H9 (cell line): Measurements from ENCODE around the gene GRIP2. TPM values are rescaled to one million over a fixed set of nuclear protein-coding genes. Genes with fewer than 3 reads are reported as not detected.

ENCODE experiments used
- DNase-seq: peaks from one replicate; pipeline ENCODE4 v3.0.0-alpha.2; 2017
- H2AFZ ChIP-seq: one replicate; pipeline ENCODE4 v1.6.1; 2013; ENCODE audit warnings: mild to moderate bottlenecking, low read length, control low read depth, moderate library complexity
- H2AK5ac ChIP-seq: 2 replicates; pipeline ENCODE4 v1.6.1; 2013; ENCODE audit warnings: low read length, control low read depth, mixed read lengths; ENCODE audit not compliant: insufficient read length
- H2BK120ac ChIP-seq: one replicate; pipeline ENCODE4 v1.6.1; 2013; ENCODE audit warnings: low read depth, mild to moderate bottlenecking, low read length, control low read depth, inconsistent platforms; ENCODE audit not compliant: poor library complexity, severe bottlenecking
- H2BK12ac ChIP-seq: 2 replicates; pipeline ENCODE4 v1.6.1; 2013; ENCODE audit warnings: low read length, control low read depth, mixed read lengths, low read depth; ENCODE audit not compliant: insufficient read length
- H2BK15ac ChIP-seq: 2 replicates; pipeline ENCODE4 v1.6.1; 2013; ENCODE audit warnings: low read depth, low read length, control low read depth
- H2BK20ac ChIP-seq: one replicate; pipeline ENCODE4 v1.6.1; 2013; ENCODE audit warnings: low read depth, mild to moderate bottlenecking, low read length, control low read depth, inconsistent platforms; ENCODE audit not compliant: poor library complexity, severe bottlenecking
- H2BK5ac ChIP-seq: 2 replicates; pipeline ENCODE4 v1.6.1; 2013; ENCODE audit warnings: low read length, control low read depth, mixed read lengths; ENCODE audit not compliant: insufficient read length
- H3K14ac ChIP-seq: 2 replicates; pipeline ENCODE4 v1.6.1; 2013; ENCODE audit warnings: low read length, control low read depth; ENCODE audit not compliant: insufficient read depth
- H3K18ac ChIP-seq: 2 replicates; pipeline ENCODE4 v1.6.1; 2013; ENCODE audit warnings: low read depth, mild to moderate bottlenecking, mixed read lengths, low read length, control low read depth; ENCODE audit not compliant: insufficient read length
- H3K23ac ChIP-seq: 2 replicates; pipeline ENCODE4 v1.6.1; 2013; ENCODE audit warnings: low read length, control low read depth, mixed read lengths, low read depth; ENCODE audit not compliant: insufficient read length
- H3K23me2 ChIP-seq: 2 replicates; pipeline ENCODE4 v1.6.1; 2013; ENCODE audit warnings: low read depth, mild to moderate bottlenecking, mixed read lengths, low read length, control low read depth; ENCODE audit not compliant: insufficient read length, poor library complexity, severe bottlenecking
- H3K27ac ChIP-seq: 2 replicates; pipeline ENCODE4 v1.5.1; 2013; ENCODE audit warnings: low read length, control low read depth, mixed read lengths, low read depth; ENCODE audit not compliant: insufficient read length
- H3K27me3 ChIP-seq: 2 replicates; pipeline ENCODE4 v1.6.1; 2013; ENCODE audit warnings: low read length, control low read depth, inconsistent platforms; ENCODE audit not compliant: insufficient read depth
- H3K4ac ChIP-seq: 2 replicates; pipeline ENCODE4 v1.6.1; 2013; ENCODE audit warnings: low read depth, mild to moderate bottlenecking, control low read depth, inconsistent platforms, low read length, moderate library complexity
- H3K4me1 ChIP-seq: 2 replicates; pipeline ENCODE4 v1.6.1; 2013; ENCODE audit warnings: low read length, control low read depth, inconsistent platforms; ENCODE audit not compliant: insufficient read depth
- H3K4me2 ChIP-seq: 2 replicates; pipeline ENCODE4 v1.6.1; 2013; ENCODE audit warnings: low read length, control low read depth, mixed read lengths; ENCODE audit not compliant: insufficient read length, insufficient read depth
- H3K56ac ChIP-seq: 2 replicates; pipeline ENCODE4 v1.6.1; 2013; ENCODE audit warnings: low read depth, mild to moderate bottlenecking, mixed read lengths, low read length, control low read depth; ENCODE audit not compliant: insufficient read length
- H3K79me1 ChIP-seq: 2 replicates; pipeline ENCODE4 v1.6.1; 2013; ENCODE audit warnings: low read depth, mild to moderate bottlenecking, moderate library complexity, low read length, control low read depth, inconsistent platforms; ENCODE audit not compliant: insufficient read depth, poor library complexity, severe bottlenecking
- H3K79me2 ChIP-seq: 2 replicates; pipeline ENCODE4 v1.6.1; 2013; ENCODE audit warnings: low read length, control low read depth, inconsistent platforms; ENCODE audit not compliant: insufficient read depth
- H3K9ac ChIP-seq: 2 replicates; pipeline ENCODE4 v1.6.1; 2013; ENCODE audit warnings: low read length, control low read depth, mixed read lengths; ENCODE audit not compliant: insufficient read length; ENCODE audit errors: extremely low read depth
- H3K9me3 ChIP-seq: one replicate; pipeline ENCODE4 v1.6.1; 2013; ENCODE audit warnings: low read depth, low read length, inconsistent platforms; ENCODE audit not compliant: control insufficient read depth
- H3T11ph ChIP-seq: one replicate; pipeline ENCODE4 v1.6.1; 2013; ENCODE audit warnings: mild to moderate bottlenecking, low read length, control low read depth, inconsistent platforms
- H4K20me1 ChIP-seq: one replicate; pipeline ENCODE4 v1.6.1; 2013; ENCODE audit not compliant: control insufficient read depth, insufficient read length, insufficient read depth
- H4K5ac ChIP-seq: 2 replicates; pipeline ENCODE4 v1.6.1; 2013; ENCODE audit warnings: low read depth, mild to moderate bottlenecking, mixed read lengths, low read length, control low read depth; ENCODE audit not compliant: insufficient read length
- H4K8ac ChIP-seq: replicated peaks from 2 replicates; pipeline ENCODE4 v1.6.1; 2013; ENCODE audit warnings: low read length, control low read depth, mixed read lengths, low read depth; ENCODE audit not compliant: insufficient read length
- H4K91ac ChIP-seq: 2 replicates; pipeline ENCODE4 v1.6.1; 2013; ENCODE audit warnings: low read depth, mild to moderate bottlenecking, moderate library complexity, mixed read lengths, low read length, control low read depth; ENCODE audit not compliant: insufficient read length
- H3K27ac Mint-ChIP-seq, 3 experiments: 2 replicates in 2 of 3; 3 replicates in 1 of 3; pipeline ENCODE4 v1.8.0; 2020 to 2021; ENCODE audit warnings: mixed read lengths in 3 of 3, mild to moderate bottlenecking in 1 of 3, moderate library complexity in 1 of 3
- H3K27me3 Mint-ChIP-seq: 2 replicates; pipeline ENCODE4 v1.8.0; 2021; ENCODE audit warnings: low read depth, mild to moderate bottlenecking, moderate library complexity, mixed read lengths
- H3K36me3 Mint-ChIP-seq, 3 experiments: 2 replicates in 2 of 3; 3 replicates in 1 of 3; pipeline ENCODE4 v1.8.0; 2020 to 2021; ENCODE audit warnings: low read depth in 3 of 3, mixed read lengths in 3 of 3; ENCODE audit not compliant: insufficient read depth in 1 of 3
- H3K4me1 Mint-ChIP-seq, 2 experiments: 2 replicates each; pipeline ENCODE4 v1.8.0; 2020; ENCODE audit warnings: mixed read lengths in 2 of 2
- H3K4me3 Mint-ChIP-seq, 2 experiments: 2 replicates in 1 of 2; 3 replicates in 1 of 2; pipeline ENCODE4 v1.8.0; 2020 to 2021; ENCODE audit warnings: mild to moderate bottlenecking in 2 of 2, mixed read lengths in 2 of 2, moderate library complexity in 1 of 2
- H3K9me3 Mint-ChIP-seq, 2 experiments: 2 replicates in 1 of 2; 3 replicates in 1 of 2; pipeline ENCODE4 v1.8.0; 2020; ENCODE audit warnings: mild to moderate bottlenecking in 2 of 2, mixed read lengths in 2 of 2, moderate library complexity in 1 of 2
- whole genome bisulfite sequencing: extraction: QIAGEN DNeasy Blood & Tissue Kit; methylation state at CpG from one replicate; pipeline ENCODE4 v1.1.7; 2013; ENCODE audit warnings: missing lambda C conversion rate, low lambda C conversion rate, mixed read lengths; ENCODE audit not compliant: insufficient read length; ENCODE audit errors: extremely low coverage; 5-methylcytosine and 5-hydroxymethylcytosine counted together
- total RNA-seq: library from RNA; stranded (reverse); gene quantifications from 2 replicates; pipeline ENCODE4 v1.2.1, GENCODE V29; 2021
- TF ChIP-seq, protein P1 (sequence below): fragments of 200-600 bp; sonication (generic); conservative IDR thresholded peaks from 3 replicates; pipeline ENCODE4 v1.8.0; 2021; ENCODE audit warnings: antibody characterized with exemption, mild to moderate bottlenecking

The GRIP2 gene
- total RNA-seq, 1 experiment from 2014 or later, result 3.1 TPM

DNA sequence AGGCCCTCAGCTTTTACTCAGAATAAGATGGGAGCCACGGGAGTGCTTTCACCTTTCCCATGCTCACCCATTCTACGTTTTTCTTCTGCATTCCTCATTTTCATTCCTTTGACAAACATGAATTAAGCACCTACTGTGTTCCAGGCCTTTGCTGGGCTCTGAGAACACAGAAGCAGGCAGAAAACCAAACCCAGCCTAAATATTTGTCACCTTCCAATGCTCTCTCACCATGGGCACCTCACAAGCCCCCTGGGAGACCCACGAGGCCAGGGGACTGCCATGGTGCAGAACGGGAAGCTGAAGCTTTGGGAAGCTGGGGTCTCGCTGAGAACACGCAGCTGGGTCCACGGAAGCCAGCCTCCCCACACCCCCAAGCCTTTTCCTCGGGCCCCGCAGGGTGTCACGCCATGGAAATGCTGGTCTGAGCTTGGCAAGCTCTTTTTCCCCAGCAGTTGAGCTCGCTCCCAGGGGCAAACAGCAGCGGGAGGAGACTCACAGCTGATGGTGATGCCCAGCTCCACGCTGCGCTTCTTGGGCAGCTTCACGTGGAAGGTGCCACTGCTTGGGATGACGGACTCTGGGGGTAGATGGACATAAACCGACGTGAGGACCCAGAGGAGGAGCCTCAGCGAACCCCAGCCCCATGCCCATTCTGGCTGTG, 27.7 kb downstream of the GRIP2 start:
- H2BK120ac ChIP-seq, result no peak overlapping the region
- no peak overlapping the region for H3T11ph ChIP-seq
- H2AK5ac ChIP-seq, result no peak overlapping the region
- no peaks in the 10 kb centered on the region; the same call in 1 of the 2 replicates for H3K4me1 ChIP-seq
- no peak overlapping the region for H3K4ac ChIP-seq
- no peak overlapping the region for H3K56ac ChIP-seq
- H2AFZ ChIP-seq, result no peak overlapping the region
- H3K36me3 Mint-ChIP-seq, result no peaks in the 10 kb centered on the region
- H3K23me2 ChIP-seq, result no peaks in the 10 kb centered on the region
- H3K27ac Mint-ChIP-seq, result no peak overlapping the region; a peak in 1 of 7 replicates
- no peak overlapping the region for H4K8ac ChIP-seq
- no peak overlapping the region for H2BK5ac ChIP-seq
- no peak overlapping the region for H4K5ac ChIP-seq
- H3K4me1 Mint-ChIP-seq, result peaks cover 9 to 11% of the 10 kb centered on the region in 2 experiments
- no peak overlapping the region for H3K4me2 ChIP-seq
- no peak overlapping the region for H2BK12ac ChIP-seq
- H2BK20ac ChIP-seq, result no peak overlapping the region
- peaks cover 5% of the 10 kb centered on the region for H3K27me3 Mint-ChIP-seq
- H3K9ac ChIP-seq, result no peak overlapping the region
- no CpG with 5 or more reads among the region's 19 CpGs for WGBS
- H3K27me3 ChIP-seq, result no peaks in the 10 kb centered on the region
- no peak overlapping the region for H3K14ac ChIP-seq
- H3K79me2 ChIP-seq, result no peaks in the 10 kb centered on the region
- H3K23ac ChIP-seq, result no peak overlapping the region
- H2BK15ac ChIP-seq, result no peak overlapping the region
- TF ChIP-seq, protein P1, sequence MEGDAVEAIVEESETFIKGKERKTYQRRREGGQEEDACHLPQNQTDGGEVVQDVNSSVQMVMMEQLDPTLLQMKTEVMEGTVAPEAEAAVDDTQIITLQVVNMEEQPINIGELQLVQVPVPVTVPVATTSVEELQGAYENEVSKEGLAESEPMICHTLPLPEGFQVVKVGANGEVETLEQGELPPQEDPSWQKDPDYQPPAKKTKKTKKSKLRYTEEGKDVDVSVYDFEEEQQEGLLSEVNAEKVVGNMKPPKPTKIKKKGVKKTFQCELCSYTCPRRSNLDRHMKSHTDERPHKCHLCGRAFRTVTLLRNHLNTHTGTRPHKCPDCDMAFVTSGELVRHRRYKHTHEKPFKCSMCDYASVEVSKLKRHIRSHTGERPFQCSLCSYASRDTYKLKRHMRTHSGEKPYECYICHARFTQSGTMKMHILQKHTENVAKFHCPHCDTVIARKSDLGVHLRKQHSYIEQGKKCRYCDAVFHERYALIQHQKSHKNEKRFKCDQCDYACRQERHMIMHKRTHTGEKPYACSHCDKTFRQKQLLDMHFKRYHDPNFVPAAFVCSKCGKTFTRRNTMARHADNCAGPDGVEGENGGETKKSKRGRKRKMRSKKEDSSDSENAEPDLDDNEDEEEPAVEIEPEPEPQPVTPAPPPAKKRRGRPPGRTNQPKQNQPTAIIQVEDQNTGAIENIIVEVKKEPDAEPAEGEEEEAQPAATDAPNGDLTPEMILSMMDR, result no peak
- no peaks in the 10 kb centered on the region for H4K20me1 ChIP-seq
- no peak overlapping the region for H3K18ac ChIP-seq
- no peak overlapping the region for H3K27ac ChIP-seq
- DNase-seq, result peak; percentile 20
- H3K4me3 Mint-ChIP-seq, result no peak overlapping the region
- no peaks in the 10 kb centered on the region for H3K9me3 ChIP-seq
- H4K91ac ChIP-seq, result no peak overlapping the region
- H3K79me1 ChIP-seq, result no peaks in the 10 kb centered on the region
- H3K9me3 Mint-ChIP-seq, result no peaks in the 10 kb centered on the region
